T-helper 17 cell (primary cell): Measurements from ENCODE around the gene LRRC45. TPM values are rescaled to one million over a fixed set of nuclear protein-coding genes. Genes with fewer than 3 reads are reported as not detected.

Source experiments
- ATAC-seq: fragments of 150-1000 bp; cut with Tn5 transposase; 2 replicates; pipeline ENCODE4 v1.10.0; 2021; ENCODE audit warnings: mild to moderate bottlenecking, moderate library complexity
- DNase-seq, 3 donors: peaks; one replicate each; pipeline versions ENCODE4 v3.0.0 to v3.0.0-alpha.2; 2020 to 2021
- H3K9me3 ChIP-seq: one replicate; pipeline ENCODE4 v1.7.0; 2013; ENCODE audit warnings: low read length, mild to moderate bottlenecking; ENCODE audit not compliant: control insufficient read depth, poor library complexity, severe bottlenecking
- H3K27ac Mint-ChIP-seq: one replicate; pipeline ENCODE4 v1.8.0; 2022; ENCODE audit warnings: mild to moderate bottlenecking, moderate library complexity, mixed read lengths
- H3K27me3 Mint-ChIP-seq: one replicate; pipeline ENCODE4 v1.8.0; 2022; ENCODE audit warnings: mixed read lengths
- H3K36me3 Mint-ChIP-seq: one replicate; pipeline ENCODE4 v1.8.0; 2022; ENCODE audit warnings: low read depth, mixed read lengths
- H3K4me1 Mint-ChIP-seq: one replicate; pipeline ENCODE4 v1.8.0; 2022; ENCODE audit warnings: mild to moderate bottlenecking, mixed read lengths
- H3K4me3 Mint-ChIP-seq: one replicate; pipeline ENCODE4 v1.8.0; 2022; ENCODE audit warnings: mild to moderate bottlenecking, moderate library complexity, mixed read lengths
- total RNA-seq, 4 donors: library from RNA in 2 of 4; stranded (reverse) in 2 of 4; gene quantifications; one replicate each; pipeline ENCODE4 v1.2.3 and lab custom pipeline; 2022 to 2026

LRRC45 gene
- total RNA-seq, 2 donors from 2014 or later = 12.9 to 13.5 TPM

GRCh38 chr17:82045936-82046484 is 22.9 kb downstream of the LRRC45 start:
- Mint-ChIP-seq H3K4me3 (no peak overlapping the region), H3K27me3 (no peaks in the 10 kb centered on the region), H3K27ac (peak overlapping the region; percentile 47), H3K36me3 (peaks cover 3% of the 10 kb centered on the region), H3K4me1 (peaks cover 8% of the 10 kb centered on the region)
- DNase-seq (no peak), ATAC-seq (no peak)
- no peaks in the 10 kb centered on the region for H3K9me3 ChIP-seq

- no peak overlapping the region for H3K4me3 Mint-ChIP-seq
- ATAC-seq = no peak
These were observed 23.8 kb downstream of the LRRC45 start for GRCh38 chr17:82046903-82047302.

GRCh38 chr17:82047379-82047778 is 24.3 kb downstream of the LRRC45 start:
- H3K4me3 Mint-ChIP-seq = no peak overlapping the region
- no peaks in the 10 kb centered on the region for H3K27me3 Mint-ChIP-seq
- H3K4me1 Mint-ChIP-seq = peaks cover 8% of the 10 kb centered on the region
- no peak for DNase-seq
- H3K9me3 ChIP-seq = no peaks in the 10 kb centered on the region
- no peak for ATAC-seq
- H3K27ac Mint-ChIP-seq = no peak overlapping the region
- H3K36me3 Mint-ChIP-seq = peaks cover 3% of the 10 kb centered on the region

More at GRCh38 chr17:82046903-82047302, 23.8 kb downstream of the LRRC45 start:
- no peak for DNase-seq
- Mint-ChIP-seq H3K4me1 (peaks cover 8% of the 10 kb centered on the region), H3K36me3 (peaks cover 3% of the 10 kb centered on the region), H3K27me3 (no peaks in the 10 kb centered on the region), H3K27ac (no peak overlapping the region)
- no peaks in the 10 kb centered on the region for H3K9me3 ChIP-seq

- DNase-seq (no peak), ATAC-seq (no peak)
- no peaks in the 10 kb centered on the region for H3K9me3 ChIP-seq
- Mint-ChIP-seq H3K27me3 (no peaks in the 10 kb centered on the region), H3K27ac (no peak overlapping the region), H3K36me3 (peaks cover 3% of the 10 kb centered on the region), H3K4me1 (peaks cover 8% of the 10 kb centered on the region), H3K4me3 (no peak overlapping the region)
These were observed 24.9 kb downstream of the LRRC45 start for GRCh38 chr17:82047914-82048570.

GRCh38 chr17:82048571-82048971 is 25.5 kb downstream of the LRRC45 start:
- H3K4me3 Mint-ChIP-seq = no peak overlapping the region
- peaks cover 8% of the 10 kb centered on the region for H3K4me1 Mint-ChIP-seq
- peaks cover 3% of the 10 kb centered on the region for H3K36me3 Mint-ChIP-seq
- H3K27ac Mint-ChIP-seq = no peak overlapping the region
- no peak for ATAC-seq
- no peak for DNase-seq
- no peaks in the 10 kb centered on the region for H3K27me3 Mint-ChIP-seq
- H3K9me3 ChIP-seq = no peaks in the 10 kb centered on the region

GRCh38 chr17:82049106-82049505 is 26.0 kb downstream of the LRRC45 start:
- no peak overlapping the region for H3K27ac Mint-ChIP-seq
- DNase-seq (no peak), ATAC-seq (no peak)
- H3K4me1 Mint-ChIP-seq = peaks cover 8% of the 10 kb centered on the region
- H3K4me3 Mint-ChIP-seq = no peak overlapping the region
- H3K36me3 Mint-ChIP-seq = peaks cover 3% of the 10 kb centered on the region
- H3K9me3 ChIP-seq = no peaks in the 10 kb centered on the region
- H3K27me3 Mint-ChIP-seq = no peaks in the 10 kb centered on the region

- Mint-ChIP-seq H3K36me3 (peaks cover 3% of the 10 kb centered on the region), H3K27ac (no peak overlapping the region), H3K4me1 (peaks cover 8% of the 10 kb centered on the region), H3K27me3 (no peaks in the 10 kb centered on the region), H3K4me3 (no peak overlapping the region)
- DNase-seq (no peak), ATAC-seq (no peak)
- H3K9me3 ChIP-seq = no peaks in the 10 kb centered on the region
These were observed 26.4 kb downstream of the LRRC45 start for GRCh38 chr17:82049521-82049971.

GRCh38 chr17:82050152-82050760 is 27.2 kb downstream of the LRRC45 start:
- peaks cover 3% of the 10 kb centered on the region for H3K36me3 Mint-ChIP-seq
- DNase-seq = no peak
- ATAC-seq = no peak
- no peaks in the 10 kb centered on the region for H3K27me3 Mint-ChIP-seq
- H3K4me3 Mint-ChIP-seq = peak overlapping the region; percentile 86
- H3K4me1 Mint-ChIP-seq = peaks cover 8% of the 10 kb centered on the region
- no peaks in the 10 kb centered on the region for H3K9me3 ChIP-seq
- peak overlapping the region; percentile 67 for H3K27ac Mint-ChIP-seq

GRCh38 chr17:82050761-82051641 is 27.9 kb downstream of the LRRC45 start:
- peak in 1 of 3 donors; percentile 16 for DNase-seq
- no peaks in the 10 kb centered on the region for H3K9me3 ChIP-seq
- ATAC-seq = peak; percentile 23
- peak overlapping the region; percentile 67 for H3K27ac Mint-ChIP-seq
- H3K36me3 Mint-ChIP-seq = peaks cover 3% of the 10 kb centered on the region
- H3K4me1 Mint-ChIP-seq = peaks cover 8% of the 10 kb centered on the region
- no peaks in the 10 kb centered on the region for H3K27me3 Mint-ChIP-seq
- H3K4me3 Mint-ChIP-seq = peak overlapping the region; percentile 86

GRCh38 chr17:82051776-82052637 is 28.9 kb downstream of the LRRC45 start, which contains the start of the genes GPS1 and RFNG:
TSS of gene GPS1 (plus strand) at chr17:82051898. CDS start at chr17:82051932, 34 bp downstream.
TSS of gene RFNG (minus strand) at chr17:82051811. CDS start at chr17:82051766, 45 bp downstream.
- peak within 1 kb of the TSS; percentile 86 for H3K4me3 Mint-ChIP-seq
- peak; percentile 74 to 81 (median 75) for DNase-seq
- H3K9me3 ChIP-seq = no peaks in the 10 kb centered on the region
- peak; percentile 94 for ATAC-seq
- H3K27me3 Mint-ChIP-seq = no peaks in the 10 kb centered on the region
- H3K27ac Mint-ChIP-seq = peak within 1 kb of the TSS; percentile 67
- H3K4me1 Mint-ChIP-seq = peaks cover 8% of the 10 kb centered on the region
- peaks cover 3% of the 10 kb centered on the region for H3K36me3 Mint-ChIP-seq

GRCh38 chr17:82052638-82053059 is 29.5 kb downstream of the LRRC45 start:
- ATAC-seq (no peak), DNase-seq (peak in 1 of 3 donors; percentile 6)
- Mint-ChIP-seq H3K27ac (no peak overlapping the region), H3K27me3 (no peaks in the 10 kb centered on the region), H3K4me1 (peaks cover 5% of the 10 kb centered on the region), H3K4me3 (peak overlapping the region; percentile 81), H3K36me3 (peaks cover 1% of the 10 kb centered on the region)
- no peaks in the 10 kb centered on the region for H3K9me3 ChIP-seq

- peaks cover 5% of the 10 kb centered on the region for H3K4me1 Mint-ChIP-seq
- DNase-seq (peak in 1 of 3 donors; percentile 8), ATAC-seq (no peak)
- H3K27ac Mint-ChIP-seq = no peak overlapping the region
- H3K36me3 Mint-ChIP-seq = no peaks in the 10 kb centered on the region
- no peaks in the 10 kb centered on the region for H3K9me3 ChIP-seq
- peak overlapping the region; percentile 81 for H3K4me3 Mint-ChIP-seq
- H3K27me3 Mint-ChIP-seq = no peaks in the 10 kb centered on the region
These were observed 30.0 kb downstream of the LRRC45 start for GRCh38 chr17:82053130-82053529.
